ENCODE data around the gene SLC6A4. TPM values are rescaled to one million over a fixed set of nuclear protein-coding genes. Genes with fewer than 3 reads are reported as not detected.
"Not testable (repeated sequence)": the region's sequence is repeated elsewhere in the genome, so short reads cannot be mapped to it uniquely, and the experiment has no call there.

The SLC6A4 gene
- total RNA-seq, 2 donors from 2014 or later = 0.33 to 2.1 TPM

GRCh38 chr17:30153463-30153862 is 82.0 kb downstream of the SLC6A4 start:
- intact Hi-C loops (cut with DNase I) = no loop called here
- Histone ChIP-seq H3K27me3 (no peaks in the 10 kb centered on the region), H3K36me3 (replicated peaks in 1 of 2; ENCODE audit: insufficient read depth in 1 of 2, low read depth in 2 of 2) (no peaks in the 10 kb centered on the region), H3K4me3 (no peak overlapping the region), H3K9me3 (no peaks in the 10 kb centered on the region), H3K4me1 (no peaks in the 10 kb centered on the region), H3K27ac (no peak overlapping the region)
- DNase-seq (no peak), ATAC-seq (no peak)
- TF ChIP-seq POLR2A (IDR thresholded peaks at IDR 0.05) (no peak), CTCF (IDR thresholded peaks at IDR 0.05) (no peak)

- Histone ChIP-seq H3K9me3 (no peaks in the 10 kb centered on the region), H3K27me3 (no peaks in the 10 kb centered on the region), H3K36me3 (replicated peaks in 1 of 2; ENCODE audit: insufficient read depth in 1 of 2, low read depth in 2 of 2) (no peaks in the 10 kb centered on the region), H3K27ac (no peak overlapping the region), H3K4me3 (no peak overlapping the region), H3K4me1 (no peaks in the 10 kb centered on the region)
- no peak for TF ChIP-seq POLR2A (IDR thresholded peaks at IDR 0.05)
- no peak for TF ChIP-seq CTCF (IDR thresholded peaks at IDR 0.05)
- no peak for ATAC-seq
- DNase-seq = no peak
- WGBS, 2 donors = 98% methylated on average over 4 of the region's 4 CpGs
- intact Hi-C loops (cut with DNase I) = no loop called here
Observed at GRCh38 chr17:30151471-30151870, 84.0 kb downstream of the SLC6A4 start.

- no peak for ATAC-seq
- DNase-seq = no peak
- TF ChIP-seq CTCF (IDR thresholded peaks at IDR 0.05) = no peak
- no peak for TF ChIP-seq POLR2A (IDR thresholded peaks at IDR 0.05)
Observed at GRCh38 chr17:30148376-30148775, 87.1 kb downstream of the SLC6A4 start.

GRCh38 chr17:30147860-30148259 is 87.6 kb downstream of the SLC6A4 start:
- ATAC-seq; intact Hi-C loops (cut with DNase I); H3K27me3 ChIP-seq; H3K4me3 ChIP-seq; H3K27ac ChIP-seq; H3K36me3 ChIP-seq (replicated peaks in 1 of 2; ENCODE audit: insufficient read depth in 1 of 2, low read depth in 2 of 2); H3K9me3 ChIP-seq; H3K4me1 ChIP-seq; DNase-seq: not testable (repeated sequence)
- WGBS, 2 donors = 93 to 94% methylated on average over 6 of the region's 6 CpGs

More at GRCh38 chr17:30148376-30148775, 87.1 kb downstream of the SLC6A4 start:
- no peak overlapping the region for H3K27ac ChIP-seq
- 88 to 92% methylated on average over 1 of the region's 1 CpG for WGBS, 2 donors
- H3K36me3 ChIP-seq (replicated peaks in 1 of 2; ENCODE audit: insufficient read depth in 1 of 2, low read depth in 2 of 2) = no peaks in the 10 kb centered on the region
- no peaks in the 10 kb centered on the region for H3K27me3 ChIP-seq
- no peak overlapping the region for H3K4me3 ChIP-seq
- H3K9me3 ChIP-seq = no peaks in the 10 kb centered on the region
- intact Hi-C loops (cut with DNase I) = no loop called here
- no peaks in the 10 kb centered on the region for H3K4me1 ChIP-seq

Small RNA genes lying within 50 kb of the gene (small RNA-seq; reads per million reads assigned to genes)
- gene RF00154 = 57.2 reads per million, percentile 96 among the genes with 10 or more reads in this experiment

Other genes starting within 250 kb of the SLC6A4 start
- 10 to 100 TPM; 19.2 to 22.7 TPM for gene NSRP1, start 118.9 kb downstream of the SLC6A4 start, total RNA-seq
- 10 to 100 TPM; 18.7 to 48.1 TPM for gene BLMH, start 56.2 kb upstream of the SLC6A4 start, total RNA-seq
- gene TMIGD1, start 98.4 kb upstream of the SLC6A4 start, total RNA-seq = not detected
- 10 to 100 TPM; 30.0 to 68.0 TPM for gene CPD, start 143.2 kb upstream of the SLC6A4 start, total RNA-seq
- 10 to 100 TPM; 20.8 to 24.1 TPM for gene GOSR1, start 241.7 kb upstream of the SLC6A4 start, total RNA-seq